ENCODE measurements around the gene TRIM67. TPM values are rescaled to one million over a fixed set of nuclear protein-coding genes. Genes with fewer than 3 reads are reported as not detected.

Gene TRIM67
- total RNA-seq, 2 experiments from 2014 or later: not detected

DNA sequence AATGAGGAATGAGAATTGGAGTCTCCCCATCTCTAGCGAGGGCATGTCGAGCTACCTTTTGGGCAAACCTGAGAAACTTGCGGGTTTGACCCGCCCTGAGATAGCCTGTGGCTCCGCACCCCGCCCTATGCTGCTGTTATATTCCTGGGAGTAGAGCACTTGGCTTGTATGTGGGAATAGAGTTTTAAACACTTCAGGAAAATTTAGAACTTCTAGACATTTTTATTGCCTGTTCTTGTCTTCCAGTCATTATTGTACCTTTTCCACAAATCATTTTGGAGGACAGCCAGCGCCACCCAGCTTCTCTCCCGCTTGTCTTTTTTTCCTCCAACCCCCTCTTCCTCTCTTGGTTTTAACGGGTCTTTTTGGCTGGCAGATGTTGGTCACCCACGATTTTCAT lies 79.9 kb downstream of the TRIM67 start:
- peak overlapping the region; percentile 83 for H3K27ac Mint-ChIP-seq
- peaks cover 46% of the 10 kb centered on the region for H3K4me1 Mint-ChIP-seq
- ChIA-PET CTCF (interaction anchor here (0.6 to 2.1 kb wide), 6 partner anchors 8 to 599 kb away, joined by 3 to 6 read pairs (median 4); partner anchors contain the start of genes EXOC8 and SPRTN), POLR2A (interaction anchor here (0.7 to 2.1 kb wide), 14 partner anchors 9 to 371 kb away, joined by 3 to 36 read pairs (median 4); partner anchors contain the start of genes EGLN1, EXOC8, FAM89A and SPRTN)
- peaks cover 46% of the 10 kb centered on the region for H3K36me3 Mint-ChIP-seq (ENCODE audit: low read depth)
- no peaks in the 10 kb centered on the region for H3K27me3 Mint-ChIP-seq
- peak overlapping the region; percentile 85 for H3K4me3 Mint-ChIP-seq
- no peaks in the 10 kb centered on the region for H3K9me3 Mint-ChIP-seq
- DNase-seq: peak; percentile 18

DNA sequence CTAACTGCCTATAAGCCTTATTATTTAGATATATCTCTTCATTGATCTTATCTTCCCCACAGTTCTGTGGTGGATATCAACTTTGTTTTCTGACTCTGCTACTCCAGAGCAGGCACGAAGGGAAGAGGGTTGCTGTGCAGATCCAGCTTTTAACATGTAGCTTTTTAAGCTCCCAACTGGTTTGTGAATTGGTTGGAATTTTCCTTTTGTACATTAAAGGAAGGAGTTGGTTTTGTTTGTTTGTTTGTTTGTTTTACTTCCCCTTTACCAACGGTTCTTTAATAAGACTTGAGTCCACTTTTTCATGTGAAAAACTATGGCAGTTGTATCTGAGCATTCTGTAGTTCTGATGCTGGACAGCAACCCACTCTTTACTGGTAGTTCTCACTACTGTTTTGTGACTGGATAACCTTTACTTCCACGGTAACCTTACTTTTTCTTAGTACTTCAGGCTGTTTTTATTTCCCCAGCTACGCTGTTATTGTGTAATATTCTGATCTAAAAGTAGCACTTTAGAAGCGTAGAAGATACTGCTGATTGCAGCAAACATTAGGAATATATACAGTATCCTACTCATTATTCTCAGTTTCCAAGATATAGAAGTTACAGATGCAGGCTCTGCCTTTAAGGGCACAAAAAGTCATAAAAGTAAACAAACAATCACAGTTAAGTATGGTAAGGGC lies 80.8 kb downstream of the TRIM67 start:
- POLR2A ChIA-PET: interaction anchor here (1.2 to 2.1 kb wide), 8 partner anchors 10 to 265 kb away, joined by 4 to 36 read pairs (median 8); partner anchors contain the start of genes EGLN1, EXOC8 and SPRTN
- H3K4me1 Mint-ChIP-seq: peaks cover 39% of the 10 kb centered on the region

DNA sequence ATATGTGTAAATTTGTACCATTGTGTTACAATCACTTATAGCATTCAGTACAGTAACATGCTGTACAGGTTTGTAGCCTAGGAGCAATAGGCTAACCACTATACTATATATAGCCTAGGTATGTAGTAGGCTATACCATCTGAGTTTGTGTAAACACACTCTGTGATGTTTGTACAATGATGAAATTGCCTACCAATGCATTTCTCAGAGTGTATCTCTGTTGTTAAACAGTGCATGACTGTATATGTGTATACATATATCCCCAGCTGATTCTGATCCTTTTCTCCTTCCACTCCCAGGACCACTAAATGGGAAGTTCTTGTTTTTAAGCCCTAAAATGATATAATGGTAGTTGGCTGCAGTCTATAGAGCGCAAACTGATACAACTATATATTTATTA lies 86.9 kb downstream of the TRIM67 start:
- no peaks in the 10 kb centered on the region for H3K27me3 Mint-ChIP-seq
- H3K27ac Mint-ChIP-seq: no peak overlapping the region
- no peak overlapping the region for H3K4me3 Mint-ChIP-seq
- ChIA-PET POLR2A (no interaction called here), CTCF (no interaction called here)
- peaks cover 8% of the 10 kb centered on the region for H3K4me1 Mint-ChIP-seq
- DNase-seq: no peak
- H3K36me3 Mint-ChIP-seq (ENCODE audit: low read depth): peaks cover 53% of the 10 kb centered on the region
- H3K9me3 Mint-ChIP-seq: no peaks in the 10 kb centered on the region

More for the DNA sequence above, 80.8 kb downstream of the TRIM67 start:
- peaks cover 45% of the 10 kb centered on the region for H3K36me3 Mint-ChIP-seq (ENCODE audit: low read depth)
- H3K9me3 Mint-ChIP-seq: no peaks in the 10 kb centered on the region
- H3K27ac Mint-ChIP-seq: peak overlapping the region; percentile 83
- CTCF ChIA-PET: interaction anchor here (1.1 to 2.1 kb wide), 4 partner anchors 7 to 95 kb away, joined by 3 to 6 read pairs (median 4); partner anchors contain the start of genes EXOC8 and SPRTN
- peak overlapping the region; percentile 85 for H3K4me3 Mint-ChIP-seq
- no peak for DNase-seq
- H3K27me3 Mint-ChIP-seq: no peaks in the 10 kb centered on the region

DNA sequence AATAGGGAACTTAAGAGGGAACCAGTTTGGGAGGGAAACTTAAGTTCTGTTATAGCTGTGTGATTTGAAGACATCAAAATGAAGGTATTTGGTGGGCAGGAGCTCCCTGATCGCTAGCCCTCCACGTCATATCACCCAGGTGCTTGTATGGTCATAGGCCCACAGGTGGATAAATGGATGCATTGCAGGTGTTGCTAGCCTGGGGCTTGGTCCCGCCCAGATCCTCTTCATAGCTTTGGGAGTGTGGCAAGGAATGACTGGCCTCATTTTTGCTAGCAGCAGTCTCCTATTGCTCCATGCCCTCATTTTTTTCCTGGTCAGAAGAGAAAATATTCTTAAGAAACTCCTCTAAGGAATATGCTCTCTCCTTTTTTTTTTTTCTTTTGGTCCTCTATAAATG lies 90.5 kb downstream of the TRIM67 start:
- DNase-seq: no peak
- no peak overlapping the region for H3K4me3 Mint-ChIP-seq
- POLR2A ChIA-PET: no interaction called here
- CTCF ChIA-PET: no interaction called here
- H3K9me3 Mint-ChIP-seq: peaks cover 7% of the 10 kb centered on the region
- H3K4me1 Mint-ChIP-seq: peaks cover 2% of the 10 kb centered on the region
- peaks cover 68% of the 10 kb centered on the region for H3K36me3 Mint-ChIP-seq (ENCODE audit: low read depth)
- H3K27ac Mint-ChIP-seq: no peak overlapping the region
- H3K27me3 Mint-ChIP-seq: no peaks in the 10 kb centered on the region

DNA sequence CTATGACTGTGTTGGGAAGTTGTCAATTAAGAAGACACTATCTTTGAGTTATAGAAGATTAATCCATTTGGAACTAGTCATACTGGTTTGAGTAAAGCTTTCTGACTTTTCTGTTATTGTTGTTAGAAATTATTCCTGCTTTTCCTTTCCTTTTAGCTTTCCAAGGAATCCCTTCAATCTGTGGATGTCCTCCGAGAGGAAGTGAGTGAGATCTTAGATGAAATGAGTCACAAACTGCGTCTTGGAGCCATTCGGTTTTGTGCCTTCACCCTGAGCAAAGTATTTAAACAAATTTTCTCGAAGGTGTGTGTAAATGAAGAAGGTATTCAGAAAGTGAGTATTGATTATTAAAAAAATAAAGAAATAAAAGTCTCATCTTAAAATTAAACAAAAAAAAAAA lies 98.5 kb downstream of the TRIM67 start:
- DNase-seq: no peak
- H3K36me3 Mint-ChIP-seq (ENCODE audit: low read depth): peaks cover 91% of the 10 kb centered on the region
- no peaks in the 10 kb centered on the region for H3K27me3 Mint-ChIP-seq
- peaks cover 25% of the 10 kb centered on the region for H3K9me3 Mint-ChIP-seq
- H3K4me3 Mint-ChIP-seq: no peak overlapping the region
- no peak overlapping the region for H3K27ac Mint-ChIP-seq
- ChIA-PET CTCF (interaction anchor here (1.3 kb wide), 1 partner anchor 55 kb away, joined by 3 read pairs; no protein-coding TSS in a partner anchor), POLR2A (no interaction called here)
- no peaks in the 10 kb centered on the region for H3K4me1 Mint-ChIP-seq

DNA sequence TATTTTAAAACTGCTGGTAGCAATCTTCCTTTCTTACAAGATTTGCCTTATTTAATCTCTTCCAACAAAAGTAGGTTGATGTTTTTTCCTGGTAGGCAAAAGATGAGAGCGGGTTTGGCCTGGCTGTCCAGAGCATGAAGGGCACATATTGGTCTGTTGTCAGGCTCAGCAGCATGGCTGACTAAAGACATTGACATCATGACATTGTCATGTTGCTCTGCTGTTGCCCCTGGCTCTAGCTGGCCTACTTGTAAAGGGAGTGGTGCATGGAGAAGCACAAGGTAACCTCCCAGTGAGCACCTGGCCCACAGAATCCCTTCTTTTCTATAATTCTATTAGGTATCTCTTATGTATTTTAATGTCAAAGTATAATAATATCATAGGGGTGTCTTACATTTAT lies 102.8 kb downstream of the TRIM67 start:
- H3K27me3 Mint-ChIP-seq: no peaks in the 10 kb centered on the region
- H3K27ac Mint-ChIP-seq: no peak overlapping the region
- no peak overlapping the region for H3K4me3 Mint-ChIP-seq
- ChIA-PET CTCF (no interaction called here), POLR2A (no interaction called here)
- peaks cover 78% of the 10 kb centered on the region for H3K36me3 Mint-ChIP-seq (ENCODE audit: low read depth)
- H3K4me1 Mint-ChIP-seq: no peaks in the 10 kb centered on the region
- H3K9me3 Mint-ChIP-seq: peaks cover 4% of the 10 kb centered on the region
- no peak for DNase-seq

DNA sequence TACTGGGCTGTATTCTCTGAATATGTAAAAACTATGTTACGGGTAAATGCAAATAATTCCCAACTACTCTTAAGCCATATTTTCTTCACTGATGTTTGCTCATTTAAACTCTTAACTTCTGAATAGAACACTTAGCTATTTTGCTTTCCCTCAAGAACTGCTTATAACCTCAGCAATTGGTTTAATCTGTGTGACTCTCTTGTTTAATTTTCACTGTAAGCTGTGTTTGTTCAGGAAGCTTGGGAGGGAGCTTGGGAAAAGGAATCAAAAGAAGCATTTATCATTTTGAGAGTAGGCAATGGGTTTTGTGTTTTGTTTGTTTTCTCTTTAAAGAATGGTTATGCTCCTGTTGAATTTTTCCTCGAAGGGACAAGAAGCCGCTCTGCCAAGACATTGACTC lies 103.5 kb downstream of the TRIM67 start:
- POLR2A ChIA-PET: no interaction called here
- H3K4me3 Mint-ChIP-seq: no peak overlapping the region
- DNase-seq: no peak
- no peak overlapping the region for H3K27ac Mint-ChIP-seq
- H3K9me3 Mint-ChIP-seq: no peaks in the 10 kb centered on the region
- no peaks in the 10 kb centered on the region for H3K27me3 Mint-ChIP-seq
- peaks cover 1% of the 10 kb centered on the region for H3K4me1 Mint-ChIP-seq
- CTCF ChIA-PET: interaction anchor here (1.5 kb wide), 1 partner anchor 15 kb away, joined by 4 read pairs; no protein-coding TSS in a partner anchor
- H3K36me3 Mint-ChIP-seq (ENCODE audit: low read depth): peaks cover 78% of the 10 kb centered on the region

DNA sequence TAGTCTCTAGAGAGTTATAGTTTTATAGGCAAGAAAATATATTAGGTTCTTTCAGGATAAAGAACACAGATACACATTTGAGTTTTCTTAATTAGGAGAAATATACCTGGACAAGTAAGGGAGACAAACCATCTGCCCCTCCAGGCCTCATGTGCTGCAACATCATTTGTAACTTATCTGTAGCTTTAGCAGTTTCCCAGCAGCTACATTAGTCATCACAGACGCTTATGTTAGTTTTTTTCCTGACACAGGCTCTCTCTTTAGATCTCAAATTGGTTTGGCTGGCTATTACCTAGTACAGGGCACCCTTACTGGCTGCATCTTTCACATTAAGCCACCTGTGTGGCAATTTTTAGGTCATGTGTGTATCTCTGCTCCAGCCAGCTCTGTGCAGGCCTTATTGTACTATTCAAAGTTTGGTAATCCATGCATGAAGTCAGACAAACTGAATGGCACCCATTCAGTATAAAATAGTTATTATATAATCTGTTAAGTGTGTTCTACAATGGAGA lies 105.0 kb downstream of the TRIM67 start:
- Mint-ChIP-seq H3K36me3 (ENCODE audit: low read depth) (peaks cover 79% of the 10 kb centered on the region), H3K4me1 (peaks cover 15% of the 10 kb centered on the region), H3K27ac (no peak overlapping the region), H3K27me3 (no peaks in the 10 kb centered on the region), H3K4me3 (no peak overlapping the region), H3K9me3 (no peaks in the 10 kb centered on the region)
- CTCF ChIA-PET: interaction anchor here (1.3 to 1.5 kb wide), 2 partner anchors 11 to 13 kb away, joined by 4 read pairs; no protein-coding TSS in a partner anchor
- POLR2A ChIA-PET: interaction anchor here (1.4 kb wide), 1 partner anchor 25 kb away, joined by 3 read pairs; the partner anchor contains the start of gene GNPAT
- no peak for DNase-seq

Other genes starting within 250 kb of the TRIM67 start
- gene TTC13, start 183.2 kb upstream of the TRIM67 start, total RNA-seq: 10 to 100 TPM; 42.0 to 46.0 TPM
- 10 to 100 TPM; 13.2 to 15.3 TPM for gene ARV1, start 183.0 kb upstream of the TRIM67 start, total RNA-seq
- 1 to 10 TPM; 6.8 to 6.9 TPM for gene FAM89A, start 121.8 kb upstream of the TRIM67 start, total RNA-seq
- 10 to 100 TPM; 44.6 to 45.2 TPM for gene GNPAT, start 79.2 kb downstream of the TRIM67 start, total RNA-seq
- 10 to 100 TPM; 21.9 to 22.7 TPM for gene EXOC8, start 175.8 kb downstream of the TRIM67 start, total RNA-seq
- 10 to 100 TPM; 14.8 to 15.6 TPM for gene SPRTN, start 176.2 kb downstream of the TRIM67 start, total RNA-seq